Mesothelial cell of epicardium (in vitro differentiated cells): ENCODE data around the gene SHISA6. TPM values are rescaled to one million over a fixed set of nuclear protein-coding genes. Genes with fewer than 3 reads are reported as not detected.

Source experiments
- DNase-seq, 2 experiments: peaks; one replicate each; pipeline ENCODE4 v3.0.0; 2021; ENCODE audit warnings: low spot score in 2 of 2; ENCODE audit not compliant: unreplicated experiment in 2 of 2
- H3K27ac Mint-ChIP-seq: 2 replicates; pipeline ENCODE4 v1.8.0; 2021; ENCODE audit warnings: mixed read lengths
- H3K27me3 Mint-ChIP-seq: 2 replicates; pipeline ENCODE4 v1.8.0; 2021; ENCODE audit warnings: low read depth, mixed read lengths
- H3K36me3 Mint-ChIP-seq: 2 replicates; pipeline ENCODE4 v1.8.0; 2021; ENCODE audit warnings: mixed read lengths
- H3K4me1 Mint-ChIP-seq: 2 replicates; pipeline ENCODE4 v1.8.0; 2021; ENCODE audit warnings: mixed read lengths
- H3K4me3 Mint-ChIP-seq: 2 replicates; pipeline ENCODE4 v1.8.0; 2021; ENCODE audit warnings: mild to moderate bottlenecking, moderate library complexity, mixed read lengths
- H3K9me3 Mint-ChIP-seq: 2 replicates; pipeline ENCODE4 v1.8.0; 2021; ENCODE audit warnings: mixed read lengths
- total RNA-seq: library from RNA; stranded (reverse); gene quantifications from 3 replicates; pipeline ENCODE4 v1.2.1, GENCODE V29; 2021
- TF ChIP-seq, protein P1 (sequence below): fragments of 200-600 bp; sonication (generic); IDR thresholded peaks from one replicate; pipeline ENCODE4 v1.5.0; 2021; ENCODE audit warnings: antibody characterized with exemption; ENCODE audit not compliant: unreplicated experiment

SHISA6 gene
- total RNA-seq, 1 donor from 2014 or later: not detected

DNA sequence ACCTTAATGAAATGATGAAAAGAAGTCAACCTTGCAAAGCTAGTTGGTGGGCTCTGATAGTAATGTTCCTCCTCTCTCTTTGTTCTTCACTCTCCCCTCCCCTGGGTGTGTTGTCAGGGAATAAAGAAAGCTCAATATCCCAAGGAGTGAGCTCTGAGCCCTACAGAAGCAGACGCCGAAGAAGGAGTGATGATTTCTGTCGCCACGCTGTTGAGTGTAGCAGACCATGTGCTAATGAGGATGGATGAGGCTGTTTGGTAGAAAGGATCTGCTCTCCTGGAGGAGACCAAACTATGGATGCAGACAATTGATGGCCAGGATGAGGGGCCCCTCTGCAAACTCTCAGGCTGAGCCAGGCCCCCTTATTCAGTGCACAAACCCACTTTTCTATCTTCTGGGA, 217.3 kb downstream of the SHISA6 start:
- DNase-seq: no peak
- H3K9me3 Mint-ChIP-seq: no peaks in the 10 kb centered on the region
- H3K36me3 Mint-ChIP-seq: no peaks in the 10 kb centered on the region
- H3K4me1 Mint-ChIP-seq: no peaks in the 10 kb centered on the region
- no peak overlapping the region for H3K4me3 Mint-ChIP-seq
- TF ChIP-seq, protein P1, sequence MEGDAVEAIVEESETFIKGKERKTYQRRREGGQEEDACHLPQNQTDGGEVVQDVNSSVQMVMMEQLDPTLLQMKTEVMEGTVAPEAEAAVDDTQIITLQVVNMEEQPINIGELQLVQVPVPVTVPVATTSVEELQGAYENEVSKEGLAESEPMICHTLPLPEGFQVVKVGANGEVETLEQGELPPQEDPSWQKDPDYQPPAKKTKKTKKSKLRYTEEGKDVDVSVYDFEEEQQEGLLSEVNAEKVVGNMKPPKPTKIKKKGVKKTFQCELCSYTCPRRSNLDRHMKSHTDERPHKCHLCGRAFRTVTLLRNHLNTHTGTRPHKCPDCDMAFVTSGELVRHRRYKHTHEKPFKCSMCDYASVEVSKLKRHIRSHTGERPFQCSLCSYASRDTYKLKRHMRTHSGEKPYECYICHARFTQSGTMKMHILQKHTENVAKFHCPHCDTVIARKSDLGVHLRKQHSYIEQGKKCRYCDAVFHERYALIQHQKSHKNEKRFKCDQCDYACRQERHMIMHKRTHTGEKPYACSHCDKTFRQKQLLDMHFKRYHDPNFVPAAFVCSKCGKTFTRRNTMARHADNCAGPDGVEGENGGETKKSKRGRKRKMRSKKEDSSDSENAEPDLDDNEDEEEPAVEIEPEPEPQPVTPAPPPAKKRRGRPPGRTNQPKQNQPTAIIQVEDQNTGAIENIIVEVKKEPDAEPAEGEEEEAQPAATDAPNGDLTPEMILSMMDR: no peak
- H3K27ac Mint-ChIP-seq: no peak overlapping the region
- peaks cover 3% of the 10 kb centered on the region for H3K27me3 Mint-ChIP-seq

DNA sequence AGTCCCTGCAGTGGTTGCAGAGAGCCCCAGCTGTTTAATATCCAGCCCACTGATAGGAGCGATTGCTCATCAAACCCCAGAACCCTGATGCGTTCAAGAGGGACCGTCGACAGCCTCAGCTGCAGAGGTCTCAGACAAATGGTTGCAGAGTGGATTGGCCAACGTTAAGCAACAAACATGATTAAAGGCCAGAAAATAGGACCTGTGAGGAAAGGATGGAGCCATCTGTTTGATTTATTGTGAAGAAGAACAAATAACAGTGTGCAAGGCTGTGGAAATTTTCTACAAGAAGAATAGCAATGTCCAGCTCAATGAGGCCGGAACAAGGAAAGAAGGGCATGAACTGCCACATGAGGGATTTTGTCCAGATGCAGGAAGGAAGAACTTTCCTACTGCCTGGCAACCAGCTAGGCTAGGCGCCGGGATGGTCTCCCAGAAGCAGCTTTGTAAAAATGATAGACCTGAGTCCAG, 218.9 kb downstream of the SHISA6 start:
- Mint-ChIP-seq H3K4me3 (no peak overlapping the region), H3K4me1 (no peaks in the 10 kb centered on the region), H3K27ac (no peak overlapping the region), H3K27me3 (peaks cover 3% of the 10 kb centered on the region), H3K9me3 (no peaks in the 10 kb centered on the region), H3K36me3 (no peaks in the 10 kb centered on the region)
- DNase-seq: no peak
- TF ChIP-seq, protein P1: no peak

DNA sequence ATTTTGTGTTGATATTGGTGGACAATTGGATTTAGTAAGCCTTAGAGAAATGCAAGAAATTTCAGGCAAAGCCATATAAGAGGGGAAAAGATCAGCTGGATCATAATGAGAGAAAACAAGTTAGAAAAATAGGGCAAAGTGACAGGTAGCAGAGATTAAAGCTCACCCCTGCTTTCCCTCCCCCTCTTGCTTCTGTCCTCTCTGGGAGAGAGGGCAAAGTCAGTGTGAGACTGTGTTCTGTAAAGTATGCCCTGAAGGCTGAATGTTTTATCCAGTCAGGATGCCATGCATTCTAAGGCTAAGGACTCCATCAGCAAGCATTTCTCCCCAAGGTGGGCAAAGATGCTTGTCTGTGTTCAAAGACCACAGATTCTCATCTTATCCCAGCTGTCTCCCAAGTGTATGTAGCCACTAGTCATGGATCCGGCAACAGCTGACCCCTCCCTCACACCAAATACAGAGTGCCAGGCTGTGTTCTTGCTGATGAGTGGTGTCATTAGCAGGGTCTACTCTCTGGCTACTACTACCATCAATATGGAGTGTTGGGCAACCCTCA, 221.1 kb downstream of the SHISA6 start:
- Mint-ChIP-seq H3K9me3 (no peaks in the 10 kb centered on the region), H3K4me3 (no peak overlapping the region), H3K4me1 (no peaks in the 10 kb centered on the region), H3K36me3 (no peaks in the 10 kb centered on the region), H3K27ac (no peak overlapping the region), H3K27me3 (peaks cover 2% of the 10 kb centered on the region)
- DNase-seq: no peak
- TF ChIP-seq, protein P1: no peak

DNA sequence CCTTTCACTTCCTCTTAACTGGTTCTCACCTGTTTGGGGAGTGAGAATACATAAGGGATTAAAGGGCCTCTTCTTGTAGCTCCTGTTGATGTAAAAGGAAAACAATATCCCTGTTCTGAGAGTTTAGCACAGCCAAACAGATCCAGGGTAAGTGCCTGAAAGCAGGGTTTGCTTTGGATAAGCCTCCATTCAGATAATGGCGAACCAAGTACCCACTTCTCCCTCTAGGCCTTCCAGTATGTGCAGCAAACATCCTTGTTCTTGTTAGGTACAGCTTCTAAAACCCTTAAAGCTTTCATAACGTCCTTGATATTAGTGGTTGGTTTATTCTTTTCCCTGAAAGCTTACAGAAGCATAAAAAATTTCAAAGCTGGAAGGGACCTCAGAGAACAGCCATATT, 226.6 kb downstream of the SHISA6 start:
- H3K36me3 Mint-ChIP-seq: no peaks in the 10 kb centered on the region
- no peak overlapping the region for H3K27ac Mint-ChIP-seq
- no peak for DNase-seq
- no peaks in the 10 kb centered on the region for H3K4me1 Mint-ChIP-seq
- peaks cover 16% of the 10 kb centered on the region for H3K9me3 Mint-ChIP-seq
- TF ChIP-seq, protein P1: no peak
- peaks cover 2% of the 10 kb centered on the region for H3K27me3 Mint-ChIP-seq
- no peak overlapping the region for H3K4me3 Mint-ChIP-seq

DNA sequence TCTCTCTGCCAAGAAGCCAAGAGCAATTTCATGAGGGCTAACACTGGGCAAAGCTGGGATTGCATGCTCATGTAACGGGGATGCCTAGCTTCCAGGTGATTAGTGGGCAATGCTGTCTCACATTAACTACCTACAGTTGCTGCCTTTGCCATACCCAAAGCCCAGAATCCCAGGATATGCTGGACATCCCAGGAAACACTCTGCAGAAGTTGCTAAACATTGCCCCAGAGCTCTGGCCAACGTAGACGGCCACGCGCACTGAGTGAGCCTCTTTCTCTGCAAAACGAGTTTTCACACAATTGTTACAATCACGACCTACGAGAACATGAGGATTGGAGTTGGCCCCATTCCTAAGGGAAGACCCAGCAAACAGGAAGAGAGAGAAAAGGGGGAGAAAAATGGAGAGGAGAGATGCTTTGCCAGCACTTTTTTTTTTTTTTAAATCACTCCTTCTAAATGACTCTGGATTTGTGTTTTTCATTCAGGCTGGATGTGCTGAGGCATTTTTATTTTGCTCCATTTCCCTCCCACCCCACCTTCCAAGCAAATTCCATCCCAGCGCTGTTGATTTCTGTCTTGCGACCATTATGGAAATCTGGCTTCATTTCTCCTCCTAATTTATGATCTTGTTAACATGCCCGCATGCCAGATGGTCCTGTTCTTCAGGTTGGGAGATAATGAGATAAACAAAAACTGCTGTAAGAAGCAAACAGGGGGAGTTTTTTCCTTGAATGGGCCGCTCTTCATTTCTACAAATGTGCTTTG, 244.5 kb downstream of the SHISA6 start:
- Mint-ChIP-seq H3K27me3 (peaks cover 28% of the 10 kb centered on the region), H3K9me3 (no peaks in the 10 kb centered on the region), H3K4me3 (no peak overlapping the region), H3K27ac (no peak overlapping the region), H3K4me1 (peaks cover 15% of the 10 kb centered on the region), H3K36me3 (no peaks in the 10 kb centered on the region)
- DNase-seq: no peak
- TF ChIP-seq, protein P1: no peak
